Measurements from ENCODE around the gene PHLDA1.

Gene PHLDA1

DNA sequence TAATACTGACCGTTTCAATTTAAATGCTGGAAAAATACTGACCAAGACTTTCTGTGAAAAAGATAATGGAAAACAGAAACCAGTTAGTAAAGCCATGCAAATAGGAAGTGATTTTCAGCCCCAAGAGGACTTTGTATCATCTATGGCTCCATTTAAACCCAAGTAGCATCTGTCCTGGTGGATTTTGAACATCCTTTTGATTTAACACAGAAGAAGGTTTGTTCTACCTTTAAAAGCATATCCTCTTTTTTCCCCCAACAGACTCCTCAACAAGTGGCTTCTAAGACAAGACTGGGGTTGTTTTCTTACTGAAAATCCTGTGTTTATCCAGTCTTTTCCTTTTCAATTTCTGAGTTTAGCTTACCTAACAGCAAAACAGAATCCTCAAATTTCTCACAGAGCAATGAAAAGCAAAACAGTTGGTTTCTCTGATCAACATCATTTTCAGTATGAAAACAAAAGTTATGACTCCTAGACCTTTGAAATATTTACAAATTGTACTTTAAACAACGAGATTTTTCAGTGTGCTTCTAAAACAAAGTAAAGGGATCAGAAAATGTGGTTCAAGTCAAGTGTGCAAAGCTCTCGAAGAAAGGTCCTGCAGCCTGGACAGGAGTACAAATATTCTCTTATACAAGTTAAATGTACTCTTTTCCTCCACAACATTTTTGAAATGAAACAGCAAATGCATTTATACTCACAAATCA, 2.9 kb downstream of the PHLDA1 start:
- Histone ChIP-seq H3K36me3 (ENCODE audit: control insufficient read depth, insufficient read depth, low read length) (no peaks in the 10 kb centered on the region), H3K9me3 (ENCODE audit: control insufficient read depth, low read length) (no peaks in the 10 kb centered on the region), H3K4me3 (ENCODE audit: insufficient read depth, low read depth, low read length) (no peak overlapping the region), H3K27me3 (ENCODE audit: control insufficient read depth, insufficient read depth, low read length, poor library complexity, severe bottlenecking) (peaks cover 34% of the 10 kb centered on the region), H3K4me1 (ENCODE audit: control insufficient read depth, insufficient read depth, low read length) (no peaks in the 10 kb centered on the region), H3K27ac (ENCODE audit: insufficient read depth, low read depth, low read length, poor library complexity, severe bottlenecking) (no peak overlapping the region)
- 61 to 76% methylated on average over 3 of the region's 3 CpGs for WGBS, 2 experiments

DNA sequence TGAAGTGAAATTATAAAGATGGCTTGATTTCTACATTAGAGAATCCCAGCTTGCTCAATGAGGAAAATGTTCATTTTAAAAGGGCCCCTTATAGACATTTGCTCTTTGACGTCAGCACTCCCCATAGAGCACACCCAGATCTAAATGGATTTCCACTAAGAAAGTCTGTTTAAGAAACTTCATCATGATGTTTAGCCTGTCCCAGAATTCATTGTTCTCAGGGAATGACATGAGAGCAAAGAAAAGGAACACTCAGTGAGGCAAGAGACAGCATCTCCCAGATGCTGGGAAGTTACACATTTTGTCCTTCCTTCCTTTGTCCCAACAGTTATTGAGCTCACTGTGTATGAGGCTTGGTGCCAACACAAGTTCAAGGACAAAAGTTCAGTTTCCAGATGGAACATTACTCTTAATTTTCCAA, 4.9 kb downstream of the PHLDA1 start:
- no peak overlapping the region for H3K27ac ChIP-seq (ENCODE audit: insufficient read depth, low read depth, low read length, poor library complexity, severe bottlenecking)
- H3K4me1 ChIP-seq (ENCODE audit: control insufficient read depth, insufficient read depth, low read length), result no peaks in the 10 kb centered on the region
- no peak overlapping the region for H3K4me3 ChIP-seq (ENCODE audit: insufficient read depth, low read depth, low read length)
- 83 to 100% methylated on average over 1 of the region's 1 CpG for WGBS, 2 experiments
- no peaks in the 10 kb centered on the region for H3K9me3 ChIP-seq (ENCODE audit: control insufficient read depth, low read length)
- H3K36me3 ChIP-seq (ENCODE audit: control insufficient read depth, insufficient read depth, low read length), result no peaks in the 10 kb centered on the region
- H3K27me3 ChIP-seq (ENCODE audit: control insufficient read depth, insufficient read depth, low read length, poor library complexity, severe bottlenecking), result peaks cover 28% of the 10 kb centered on the region

DNA sequence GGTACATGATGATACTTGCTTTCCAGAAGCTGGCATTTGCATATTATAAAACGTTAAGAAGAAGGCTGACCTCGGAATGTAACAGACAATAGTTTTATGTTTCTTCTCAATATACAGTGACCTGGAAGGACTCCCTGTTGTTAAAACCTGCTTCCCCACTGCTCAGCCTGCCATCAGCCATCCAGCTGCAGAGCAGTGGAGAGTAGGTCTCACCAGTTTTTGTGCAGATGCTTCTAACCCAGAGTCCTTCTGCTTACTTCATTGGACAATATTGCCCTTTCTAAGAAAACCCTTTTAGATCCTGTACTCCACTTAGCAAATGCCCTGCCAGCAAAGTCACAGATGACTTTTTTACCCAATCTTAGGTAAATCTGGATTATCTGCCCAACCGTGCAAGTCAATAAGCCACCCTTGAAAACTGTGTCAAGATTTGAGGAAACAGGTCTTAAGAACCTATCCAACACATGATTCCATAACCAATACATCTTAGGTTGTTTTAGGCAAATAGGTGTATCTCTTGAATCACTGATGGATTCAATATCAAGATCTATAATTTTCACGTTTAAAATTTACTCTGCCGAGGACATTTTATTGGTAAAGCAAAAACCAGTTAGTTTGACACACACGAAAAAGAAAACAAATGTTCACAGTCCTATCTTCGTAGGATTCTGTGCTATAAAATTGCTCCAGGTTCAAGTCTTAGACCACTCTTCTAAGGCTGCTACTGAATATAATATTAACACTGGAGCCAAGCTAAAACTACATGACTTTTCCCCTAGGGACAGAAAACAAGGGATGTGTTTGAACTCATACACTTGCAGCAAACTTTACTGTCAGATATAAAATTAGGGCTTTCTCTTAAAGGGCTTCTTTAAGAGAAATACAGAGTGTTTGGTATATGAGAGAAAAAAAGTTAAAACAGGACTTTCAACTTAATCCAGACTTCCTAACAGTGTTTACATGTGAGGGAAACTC, 5.7 kb downstream of the PHLDA1 start:
- Histone ChIP-seq H3K9me3 (ENCODE audit: control insufficient read depth, low read length) (no peaks in the 10 kb centered on the region), H3K4me3 (ENCODE audit: insufficient read depth, low read depth, low read length) (no peak overlapping the region), H3K4me1 (ENCODE audit: control insufficient read depth, insufficient read depth, low read length) (no peaks in the 10 kb centered on the region), H3K27ac (ENCODE audit: insufficient read depth, low read depth, low read length, poor library complexity, severe bottlenecking) (no peak overlapping the region), H3K27me3 (ENCODE audit: control insufficient read depth, insufficient read depth, low read length, poor library complexity, severe bottlenecking) (peaks cover 25% of the 10 kb centered on the region), H3K36me3 (ENCODE audit: control insufficient read depth, insufficient read depth, low read length) (no peaks in the 10 kb centered on the region)
- 79% methylated on average over 7 of the region's 7 CpGs for WGBS, 2 experiments

- Histone ChIP-seq H3K9me3 (ENCODE audit: control insufficient read depth, low read length) (no peaks in the 10 kb centered on the region), H3K4me3 (ENCODE audit: insufficient read depth, low read depth, low read length) (no peak overlapping the region), H3K4me1 (ENCODE audit: control insufficient read depth, insufficient read depth, low read length) (no peaks in the 10 kb centered on the region), H3K27ac (ENCODE audit: insufficient read depth, low read depth, low read length, poor library complexity, severe bottlenecking) (no peak overlapping the region), H3K36me3 (ENCODE audit: control insufficient read depth, insufficient read depth, low read length) (no peaks in the 10 kb centered on the region), H3K27me3 (ENCODE audit: control insufficient read depth, insufficient read depth, low read length, poor library complexity, severe bottlenecking) (peaks cover 17% of the 10 kb centered on the region)
- WGBS, 2 experiments, result 38 to 45% methylated on average over 2 of the region's 3 CpGs
Measured at GRCh38 chr12:76024942-76025600, 6.5 kb downstream of the PHLDA1 start.

GRCh38 chr12:76024102-76024781, 7.3 kb downstream of the PHLDA1 start:
- no peaks in the 10 kb centered on the region for H3K9me3 ChIP-seq (ENCODE audit: control insufficient read depth, low read length)
- 78 to 81% methylated on average over 8 of the region's 8 CpGs for WGBS, 2 experiments
- H3K4me1 ChIP-seq (ENCODE audit: control insufficient read depth, insufficient read depth, low read length), result no peaks in the 10 kb centered on the region
- no peak overlapping the region for H3K4me3 ChIP-seq (ENCODE audit: insufficient read depth, low read depth, low read length)
- H3K27me3 ChIP-seq (ENCODE audit: control insufficient read depth, insufficient read depth, low read length, poor library complexity, severe bottlenecking), result peaks cover 9% of the 10 kb centered on the region
- H3K27ac ChIP-seq (ENCODE audit: insufficient read depth, low read depth, low read length, poor library complexity, severe bottlenecking), result no peak overlapping the region
- no peaks in the 10 kb centered on the region for H3K36me3 ChIP-seq (ENCODE audit: control insufficient read depth, insufficient read depth, low read length)

DNA sequence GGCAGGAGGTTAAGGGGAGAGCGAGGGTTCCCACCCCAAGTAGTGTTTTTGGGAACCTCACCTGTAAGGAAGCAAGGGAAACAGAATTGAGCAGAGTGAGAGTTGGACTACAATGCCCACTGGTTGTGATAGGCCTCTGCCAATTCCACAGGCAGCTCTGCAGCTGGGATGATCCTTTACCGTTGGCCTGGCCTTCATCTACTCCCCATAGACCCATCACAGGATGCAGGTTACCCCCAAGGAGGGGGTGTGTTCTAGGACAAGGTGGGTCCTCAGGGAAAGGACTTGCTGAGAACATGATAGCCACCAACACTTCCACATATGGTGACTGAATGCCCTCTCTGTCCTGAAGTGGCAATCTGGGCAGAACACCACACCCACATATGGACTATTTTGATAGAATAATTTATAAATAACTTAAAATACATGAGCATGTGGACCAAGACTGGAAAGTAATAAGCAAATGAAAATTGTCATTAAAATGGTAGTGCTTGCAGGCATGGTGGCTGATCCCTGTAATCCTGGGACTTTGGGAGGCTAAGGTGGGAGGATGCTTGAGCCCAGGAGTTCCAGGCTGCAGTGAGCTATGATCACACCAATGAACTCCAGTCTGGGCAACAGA, 8.4 kb downstream of the PHLDA1 start:
- Histone ChIP-seq H3K4me3 (ENCODE audit: insufficient read depth, low read depth, low read length) (no peak overlapping the region), H3K27me3 (ENCODE audit: control insufficient read depth, insufficient read depth, low read length, poor library complexity, severe bottlenecking) (no peaks in the 10 kb centered on the region), H3K36me3 (ENCODE audit: control insufficient read depth, insufficient read depth, low read length) (no peaks in the 10 kb centered on the region), H3K9me3 (ENCODE audit: control insufficient read depth, low read length) (no peaks in the 10 kb centered on the region), H3K4me1 (ENCODE audit: control insufficient read depth, insufficient read depth, low read length) (peaks cover 6% of the 10 kb centered on the region), H3K27ac (ENCODE audit: insufficient read depth, low read depth, low read length, poor library complexity, severe bottlenecking) (no peak overlapping the region)
- 94 to 97% methylated on average over 2 of the region's 2 CpGs for WGBS, 2 experiments

- no peaks in the 10 kb centered on the region for H3K9me3 ChIP-seq (ENCODE audit: control insufficient read depth, low read length)
Measured at GRCh38 chr12:76022506-76022905, 9.1 kb downstream of the PHLDA1 start.

DNA sequence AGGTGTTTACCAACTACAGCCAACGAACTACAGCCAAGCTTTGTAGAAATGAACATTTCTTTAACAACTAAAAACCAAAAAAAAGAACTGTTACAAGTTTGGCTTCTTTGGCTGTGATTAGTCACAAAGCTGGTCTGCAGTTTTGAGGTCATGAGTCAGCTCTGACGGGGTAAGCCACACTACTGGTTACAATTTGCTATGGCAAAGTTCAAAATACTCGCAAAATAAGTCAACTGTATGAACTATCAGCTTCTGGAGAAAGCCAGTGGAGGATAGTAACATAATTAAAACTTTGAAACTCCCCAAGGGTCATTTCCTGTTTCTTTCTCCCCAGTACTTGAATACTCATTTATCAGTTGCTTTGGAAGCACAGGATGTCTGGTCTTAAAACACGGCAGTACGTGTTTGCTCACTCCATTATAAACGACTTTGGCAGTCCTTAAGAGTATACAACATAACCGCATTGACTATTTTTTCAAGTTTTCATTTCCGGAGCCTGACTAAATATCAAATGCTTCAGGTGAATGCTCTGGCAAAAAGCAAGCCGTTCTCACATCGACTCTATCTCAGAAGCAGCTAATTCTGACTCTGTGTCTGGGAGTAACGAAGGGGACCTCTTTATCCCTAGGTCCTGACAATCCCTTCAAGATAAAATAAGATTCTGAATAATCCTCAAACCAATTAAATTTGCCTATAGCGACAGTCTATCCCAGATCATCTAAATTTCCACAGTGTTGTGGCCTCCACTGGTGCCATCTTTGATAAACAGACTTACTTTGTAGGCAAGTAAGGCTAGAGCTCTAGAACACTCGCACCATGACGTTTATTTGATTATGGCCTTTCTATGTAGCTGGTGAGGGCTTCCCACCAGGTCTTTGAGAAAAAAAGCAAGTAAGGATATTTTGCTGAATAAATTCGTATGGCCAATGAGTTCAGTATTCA, 10.6 kb downstream of the PHLDA1 start:
- Histone ChIP-seq H3K27ac (ENCODE audit: insufficient read depth, low read depth, low read length, poor library complexity, severe bottlenecking) (no peak overlapping the region), H3K9me3 (ENCODE audit: control insufficient read depth, low read length) (no peaks in the 10 kb centered on the region), H3K27me3 (ENCODE audit: control insufficient read depth, insufficient read depth, low read length, poor library complexity, severe bottlenecking) (no peaks in the 10 kb centered on the region), H3K36me3 (ENCODE audit: control insufficient read depth, insufficient read depth, low read length) (no peaks in the 10 kb centered on the region), H3K4me3 (ENCODE audit: insufficient read depth, low read depth, low read length) (no peak overlapping the region), H3K4me1 (ENCODE audit: control insufficient read depth, insufficient read depth, low read length) (peaks cover 9% of the 10 kb centered on the region)
- WGBS, 2 experiments, result 90 to 92% methylated on average over 15 of the region's 15 CpGs

More at GRCh38 chr12:76022506-76022905, 9.1 kb downstream of the PHLDA1 start:
- Histone ChIP-seq H3K27ac (ENCODE audit: insufficient read depth, low read depth, low read length, poor library complexity, severe bottlenecking) (no peak overlapping the region), H3K36me3 (ENCODE audit: control insufficient read depth, insufficient read depth, low read length) (no peaks in the 10 kb centered on the region), H3K4me1 (ENCODE audit: control insufficient read depth, insufficient read depth, low read length) (peaks cover 9% of the 10 kb centered on the region), H3K4me3 (ENCODE audit: insufficient read depth, low read depth, low read length) (no peak overlapping the region), H3K27me3 (ENCODE audit: control insufficient read depth, insufficient read depth, low read length, poor library complexity, severe bottlenecking) (no peaks in the 10 kb centered on the region)
- WGBS, 2 experiments, result 90 to 95% methylated on average over 3 of the region's 3 CpGs

GRCh38 chr12:76020281-76020680, 11.3 kb downstream of the PHLDA1 start:
- WGBS, 2 experiments, result 63 to 70% methylated on average over 5 of the region's 5 CpGs
- Histone ChIP-seq H3K27me3 (ENCODE audit: control insufficient read depth, insufficient read depth, low read length, poor library complexity, severe bottlenecking) (no peaks in the 10 kb centered on the region), H3K4me1 (ENCODE audit: control insufficient read depth, insufficient read depth, low read length) (peaks cover 9% of the 10 kb centered on the region), H3K27ac (ENCODE audit: insufficient read depth, low read depth, low read length, poor library complexity, severe bottlenecking) (no peak overlapping the region), H3K4me3 (ENCODE audit: insufficient read depth, low read depth, low read length) (no peak overlapping the region), H3K36me3 (ENCODE audit: control insufficient read depth, insufficient read depth, low read length) (no peaks in the 10 kb centered on the region), H3K9me3 (ENCODE audit: control insufficient read depth, low read length) (no peaks in the 10 kb centered on the region)
